Coronary artery (tissue), 2 donors: ENCODE measurements around the gene INPP5E.
"Not testable (repeated sequence)": the region's sequence is repeated elsewhere in the genome, so short reads cannot be mapped to it uniquely, and the experiment has no call there.

Experiments
- DNase-seq: peaks from one replicate; pipeline ENCODE4 v3.0.0-alpha.2; 2017; ENCODE audit warnings: low spot score
- H3K27ac ChIP-seq, 2 donors: fragments of 200-600 bp; sonication (generic); one replicate each; pipeline ENCODE4 v1.5.1; 2016 to 2019
- H3K4me3 ChIP-seq: fragments of 200-600 bp; sonication (generic); 2 replicates; pipeline ENCODE4 v1.5.1; 2016; ENCODE audit warnings: mild to moderate bottlenecking, moderate library complexity
- CTCF ChIP-seq: fragments of 200-600 bp; sonication (generic); IDR thresholded peaks from one replicate; pipeline ENCODE4 v1.5.1; 2019; ENCODE audit warnings: antibody characterized with exemption

INPP5E gene

GRCh38 chr9:136426787-136427186, 12.9 kb downstream of the INPP5E start:
- H3K27ac ChIP-seq: no peak overlapping the region
- no peak for DNase-seq
- no peak for TF ChIP-seq CTCF
- no peak overlapping the region for H3K4me3 ChIP-seq

DNA sequence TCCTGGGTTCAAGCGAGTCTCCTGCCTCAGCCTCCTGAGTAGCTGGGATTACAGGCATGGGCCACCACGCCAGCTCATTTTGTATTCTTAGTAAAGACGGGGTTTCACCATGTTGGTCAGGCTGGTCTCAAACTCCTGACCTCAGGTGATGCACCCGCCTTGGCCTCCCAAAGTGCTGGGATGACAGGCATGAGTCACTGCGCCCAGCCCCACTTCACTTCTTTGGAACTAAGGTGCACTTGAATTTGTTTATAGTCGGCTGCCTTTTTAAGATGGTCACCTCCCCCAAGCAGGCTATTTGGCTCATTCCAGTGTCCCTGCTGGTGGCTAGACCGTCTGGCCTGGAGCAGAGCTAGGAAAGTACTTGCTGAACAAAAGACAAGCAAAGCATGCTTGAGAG, 14.3 kb downstream of the INPP5E start:
- H3K4me3 ChIP-seq, DNase-seq, H3K27ac ChIP-seq: not testable (repeated sequence)

DNA sequence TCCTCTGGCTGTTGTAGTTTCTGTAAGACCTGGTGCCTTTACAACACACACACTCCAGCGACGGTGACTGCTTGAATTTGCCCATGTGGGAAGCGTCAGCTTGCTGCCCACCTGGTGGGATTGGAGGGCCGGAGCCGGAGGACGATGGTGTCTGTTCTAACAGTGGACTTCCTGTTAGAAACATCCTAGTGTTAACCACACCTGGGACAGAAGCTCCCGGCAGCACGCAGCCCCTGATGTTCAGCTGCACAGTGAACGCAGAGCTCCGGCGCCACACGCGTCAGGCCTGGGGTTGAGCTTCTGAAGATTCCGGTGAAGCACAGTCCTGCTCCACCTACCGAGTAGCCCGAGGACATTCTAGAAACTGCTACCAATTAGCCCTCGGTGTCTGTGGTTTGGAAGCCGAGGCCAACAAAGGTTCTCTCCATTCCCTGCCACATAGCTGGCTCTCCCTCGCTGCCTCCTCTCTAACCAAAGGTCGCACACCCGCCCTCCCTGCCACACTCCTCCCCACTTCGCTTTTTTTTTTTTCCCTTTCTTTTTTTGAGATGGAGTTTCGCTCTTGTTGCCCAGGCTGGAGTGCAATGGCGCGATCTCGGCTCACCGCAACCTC, 14.8 kb downstream of the INPP5E start:
- TF ChIP-seq CTCF: no peak
- DNase-seq: no peak
- no peak overlapping the region for H3K27ac ChIP-seq
- no peak overlapping the region for H3K4me3 ChIP-seq

- DNase-seq: no peak
- no peak overlapping the region for H3K4me3 ChIP-seq
- TF ChIP-seq CTCF: no peak
- H3K27ac ChIP-seq: no peak overlapping the region
Measured at GRCh38 chr9:136423432-136424146, 16.1 kb downstream of the INPP5E start.

GRCh38 chr9:136422876-136423275, 16.8 kb downstream of the INPP5E start:
- DNase-seq: no peak
- no peak for TF ChIP-seq CTCF
- no peak overlapping the region for H3K4me3 ChIP-seq
- H3K27ac ChIP-seq: no peak overlapping the region

GRCh38 chr9:136421791-136422190, 17.9 kb downstream of the INPP5E start:
- no peak overlapping the region for H3K4me3 ChIP-seq
- TF ChIP-seq CTCF: no peak
- DNase-seq: no peak
- no peak overlapping the region for H3K27ac ChIP-seq

DNA sequence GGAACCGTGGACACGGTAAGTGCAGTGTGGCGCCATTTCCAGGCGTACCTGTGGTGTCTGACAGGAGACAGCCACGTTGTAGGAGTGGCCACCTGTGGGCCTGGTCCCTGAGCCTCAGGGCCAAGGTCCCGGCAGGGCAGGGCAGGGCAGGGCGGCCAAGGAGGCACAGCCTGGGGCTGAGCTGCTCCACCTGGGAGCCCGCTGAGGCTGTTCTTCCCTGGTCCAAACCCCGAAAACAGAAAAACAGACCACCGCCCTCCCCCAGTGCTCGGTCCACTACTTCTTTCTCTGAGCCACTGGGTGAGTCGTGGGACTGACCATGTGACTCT, 20.6 kb downstream of the INPP5E start:
- no peak for TF ChIP-seq CTCF
- DNase-seq: no peak
- H3K4me3 ChIP-seq: no peak overlapping the region
- H3K27ac ChIP-seq: no peak overlapping the region
